ENCODE measurements around the gene MYOZ2.
"Not testable (repeated sequence)": the region's sequence is repeated elsewhere in the genome, so short reads cannot be mapped to it uniquely, and the experiment has no call there.

Gene MYOZ2

GRCh38 chr4:119130365-119131065 lies 5.1 kb upstream of the MYOZ2 start:
- H3K4me3 ChIP-seq (ENCODE audit: low read depth, low read length): no peak overlapping the region
- TF ChIP-seq CTCF (IDR thresholded peaks at IDR 0.05; ENCODE audit: low read depth, low read length): no peak

GRCh38 chr4:119131164-119131563 lies 4.5 kb upstream of the MYOZ2 start:
- no peak overlapping the region for H3K4me3 ChIP-seq (ENCODE audit: low read depth, low read length)
- no peak for TF ChIP-seq CTCF (IDR thresholded peaks at IDR 0.05; ENCODE audit: low read depth, low read length)

- TF ChIP-seq CTCF (IDR thresholded peaks at IDR 0.05; ENCODE audit: low read depth, low read length): no peak
- H3K4me3 ChIP-seq (ENCODE audit: low read depth, low read length): no peak overlapping the region
Observed at GRCh38 chr4:119132306-119132705, 3.3 kb upstream of the MYOZ2 start.

GRCh38 chr4:119136546-119136945 lies 914 bp downstream of the MYOZ2 start:
- TF ChIP-seq CTCF (IDR thresholded peaks at IDR 0.05; ENCODE audit: low read depth, low read length): no peak
- H3K4me3 ChIP-seq (ENCODE audit: low read depth, low read length): no peak overlapping the region

- no peak overlapping the region for H3K4me3 ChIP-seq (ENCODE audit: low read depth, low read length)
- no peak for TF ChIP-seq CTCF (IDR thresholded peaks at IDR 0.05; ENCODE audit: low read depth, low read length)
Observed at GRCh38 chr4:119138046-119138445, 2.4 kb downstream of the MYOZ2 start.

GRCh38 chr4:119139311-119139710 lies 3.7 kb downstream of the MYOZ2 start:
- no peak for TF ChIP-seq CTCF (IDR thresholded peaks at IDR 0.05; ENCODE audit: low read depth, low read length)
- H3K4me3 ChIP-seq (ENCODE audit: low read depth, low read length): no peak overlapping the region

GRCh38 chr4:119139822-119140252 lies 4.2 kb downstream of the MYOZ2 start:
- no peak for TF ChIP-seq CTCF (IDR thresholded peaks at IDR 0.05; ENCODE audit: low read depth, low read length)
- no peak overlapping the region for H3K4me3 ChIP-seq (ENCODE audit: low read depth, low read length)

GRCh38 chr4:119141283-119141682 lies 5.7 kb downstream of the MYOZ2 start:
- H3K4me3 ChIP-seq (ENCODE audit: low read depth, low read length): not testable (repeated sequence)
